IPS-11a (cell line): ENCODE results near the gene SERPINA1.
"Not testable (repeated sequence)": the region's sequence is repeated elsewhere in the genome, so short reads cannot be mapped to it uniquely, and the experiment has no call there.

Experiments used
- H3K4me3 ChIP-seq: one replicate; pipeline ENCODE4 v1.5.1; 2013; ENCODE audit warnings: low read depth, low read length, control low read depth

SERPINA1 gene

DNA sequence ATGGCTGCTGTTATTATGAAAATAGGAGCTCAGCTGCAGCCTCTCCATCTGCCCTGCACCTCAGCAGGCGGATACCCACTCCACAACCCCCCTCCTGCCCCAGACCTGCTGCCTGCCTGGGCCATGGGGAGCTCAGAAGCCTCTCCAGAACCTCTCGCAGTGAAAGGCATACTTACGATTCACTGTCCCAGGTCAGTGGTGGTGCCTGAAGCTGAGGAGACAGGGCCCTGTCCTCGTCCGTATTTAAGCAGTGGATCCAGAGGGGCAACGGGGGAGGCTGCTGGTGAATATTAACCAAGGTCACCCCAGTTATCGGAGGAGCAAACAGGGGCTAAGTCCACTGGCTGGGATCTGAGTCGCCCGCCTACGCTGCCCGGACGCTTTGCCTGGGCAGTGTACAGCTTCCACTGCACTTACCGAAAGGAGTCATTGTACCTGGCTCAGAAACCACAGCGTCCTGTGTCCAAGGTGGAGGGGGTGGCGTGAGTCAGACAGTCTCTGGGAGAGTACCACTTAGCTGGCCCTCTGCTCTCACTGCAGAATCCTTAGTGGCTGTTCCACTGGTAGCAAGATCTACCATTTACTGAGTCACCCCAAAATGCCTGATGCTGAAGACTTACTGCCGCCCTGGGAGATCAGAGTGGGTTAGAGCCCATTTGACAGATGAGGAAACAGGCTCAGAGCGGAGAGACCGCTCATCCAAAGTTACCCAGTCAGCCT is at the start of gene SERPINA1:
Gene SERPINA1, minus strand, starts transcription at position 219 of the 720 bp plus-strand sequence. CDS start 5,365 bp downstream, outside the sequence.
- H3K4me3 ChIP-seq: no peak within 1 kb of the TSS

GRCh38 chr14:94428610-94429009 is 40.2 kb upstream of the SERPINA1 start:
- H3K4me3 ChIP-seq: no peak overlapping the region

DNA sequence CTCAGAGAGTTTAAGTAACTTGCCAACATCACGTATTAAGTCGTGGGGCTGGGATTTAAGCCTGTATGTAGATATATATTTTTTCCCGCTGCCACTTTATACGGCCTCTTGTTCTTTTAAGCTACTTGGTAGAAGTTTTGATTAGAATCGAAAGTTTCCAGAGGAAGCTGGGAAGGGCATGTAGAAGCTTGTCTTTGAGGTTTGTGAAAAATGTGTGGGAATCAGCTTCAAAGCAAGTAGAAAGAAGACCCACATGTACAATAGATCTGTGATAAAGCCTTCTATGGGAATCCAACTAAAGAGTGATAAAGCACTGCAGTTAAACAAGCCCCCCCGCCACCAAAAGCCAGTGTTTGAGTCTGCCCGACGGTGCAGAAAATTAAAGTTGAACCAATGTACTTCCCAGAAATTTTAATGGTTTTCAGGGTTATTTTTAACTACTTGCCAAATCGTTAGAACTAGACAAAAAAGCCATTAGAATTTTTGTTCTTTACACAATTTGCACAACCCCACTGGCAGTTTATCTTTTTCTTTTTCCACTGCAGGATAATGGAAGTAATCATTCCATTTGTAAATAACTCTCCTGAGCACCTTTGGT is 38.7 kb upstream of the SERPINA1 start:
- no peak overlapping the region for H3K4me3 ChIP-seq

GRCh38 chr14:94426526-94426925 is 38.1 kb upstream of the SERPINA1 start:
- no peak overlapping the region for H3K4me3 ChIP-seq

GRCh38 chr14:94424371-94424770 is 36.0 kb upstream of the SERPINA1 start:
- no peak overlapping the region for H3K4me3 ChIP-seq

DNA sequence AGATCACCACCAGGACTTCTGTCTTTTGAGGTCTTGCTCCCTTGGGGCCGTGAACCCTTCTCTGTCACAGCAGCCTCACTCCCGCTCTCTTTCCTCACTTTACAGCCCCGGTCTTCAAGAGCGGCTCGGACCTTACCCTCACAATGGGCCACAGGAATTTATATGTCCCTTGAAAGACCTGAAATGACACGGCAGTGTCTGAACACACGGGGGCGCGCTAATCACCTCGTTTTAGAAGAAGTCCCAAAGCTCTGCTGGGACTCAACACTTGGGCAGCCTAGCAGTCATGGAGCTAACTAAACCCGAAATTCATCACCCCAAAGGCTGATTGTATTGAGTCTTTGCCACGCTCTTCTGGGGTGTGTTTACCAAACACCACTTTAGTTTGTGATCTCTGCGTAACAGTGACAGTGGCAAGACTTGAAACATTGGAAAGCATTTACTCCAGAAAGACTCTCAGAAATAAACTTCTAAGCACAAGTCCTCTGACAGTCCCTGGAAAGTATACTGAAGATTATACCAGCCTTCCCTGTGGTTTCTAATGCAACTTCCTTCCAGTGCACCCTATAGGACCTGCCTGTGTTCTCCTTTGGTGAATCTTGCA is 35.2 kb upstream of the SERPINA1 start:
- H3K4me3 ChIP-seq: no peak overlapping the region

DNA sequence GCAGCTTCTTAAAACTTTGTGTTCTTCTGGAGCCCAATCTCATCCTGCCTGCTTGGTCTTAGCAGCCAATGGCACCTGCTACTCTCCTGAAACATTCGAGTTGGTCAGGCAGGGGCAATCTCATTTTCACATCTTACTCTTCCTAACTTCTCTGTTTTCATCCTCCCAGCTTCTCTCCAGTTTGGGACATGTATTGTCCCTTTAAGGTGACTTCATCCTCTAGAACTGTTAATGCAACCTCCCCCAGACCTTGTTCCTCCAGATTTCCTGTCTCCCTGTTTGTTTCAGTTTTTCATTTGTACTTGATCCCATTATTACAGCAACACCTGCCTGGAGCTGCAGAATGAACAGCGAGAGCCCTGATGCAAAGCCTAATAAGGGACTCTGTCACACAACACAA is 32.9 kb upstream of the SERPINA1 start:
- no peak overlapping the region for H3K4me3 ChIP-seq

DNA sequence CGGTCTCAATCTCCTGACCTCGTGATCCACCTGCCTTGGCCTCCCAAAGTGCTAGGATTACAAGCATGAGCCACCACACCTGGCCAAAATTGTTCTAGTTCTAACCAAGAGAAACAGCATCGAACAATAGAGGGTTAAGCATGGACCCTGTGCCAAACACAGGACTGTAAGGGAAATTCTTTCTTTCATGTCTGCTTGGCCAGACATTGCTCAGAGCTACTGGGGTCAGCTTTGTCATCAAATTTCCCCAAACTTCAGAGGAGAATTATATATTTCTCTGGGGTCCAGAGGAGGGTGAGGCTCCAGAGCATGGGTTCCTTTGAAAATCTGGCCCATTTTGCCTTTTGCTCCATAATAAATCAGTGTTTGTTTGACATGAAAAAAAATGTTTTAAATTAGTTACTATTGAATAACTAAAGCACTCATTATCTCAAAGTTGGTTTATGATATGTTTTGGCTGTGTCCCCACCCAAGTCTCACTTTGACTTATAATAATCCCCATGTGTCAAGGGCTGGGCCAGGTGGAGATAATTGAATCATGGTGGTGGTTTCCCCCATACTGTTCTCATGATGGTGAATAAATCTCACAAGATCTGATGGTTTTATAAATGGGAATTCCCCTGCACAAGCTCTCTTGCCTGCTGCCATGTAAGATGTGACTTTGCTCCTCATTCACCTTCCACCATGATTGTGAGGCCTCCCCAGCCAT is 29.2 kb upstream of the SERPINA1 start:
- not testable (repeated sequence) for H3K4me3 ChIP-seq

- H3K4me3 ChIP-seq: no peak overlapping the region
Measured at GRCh38 chr14:94412671-94413638, 24.6 kb upstream of the SERPINA1 start.

DNA sequence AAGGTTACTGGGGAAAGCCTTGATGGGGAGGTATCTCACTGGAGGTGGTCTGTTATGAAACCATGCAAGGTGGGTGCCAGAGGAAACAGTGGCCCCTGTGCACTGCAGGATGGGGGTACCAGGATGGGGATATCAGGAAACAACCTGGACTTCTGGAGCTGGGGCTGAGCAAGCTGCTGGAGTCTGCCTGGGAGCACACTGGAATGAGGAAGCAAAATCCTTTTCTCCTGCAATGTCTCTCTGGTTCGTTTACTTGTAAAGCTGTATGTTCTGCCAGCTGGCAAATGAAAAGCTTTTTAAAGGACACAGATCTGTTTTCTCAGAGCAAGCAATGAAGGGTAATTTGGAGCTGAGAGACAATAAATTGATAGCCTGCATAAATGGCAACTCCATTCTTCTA is 23.2 kb upstream of the SERPINA1 start:
- H3K4me3 ChIP-seq: no peak overlapping the region

- not testable (repeated sequence) for H3K4me3 ChIP-seq
Measured at GRCh38 chr14:94409430-94409829, 21.0 kb upstream of the SERPINA1 start.

GRCh38 chr14:94408546-94409095 is 20.2 kb upstream of the SERPINA1 start:
- H3K4me3 ChIP-seq: no peak overlapping the region

GRCh38 chr14:94407906-94408305 is 19.5 kb upstream of the SERPINA1 start:
- H3K4me3 ChIP-seq: no peak overlapping the region

GRCh38 chr14:94406910-94407309 is 18.5 kb upstream of the SERPINA1 start:
- no peak overlapping the region for H3K4me3 ChIP-seq

DNA sequence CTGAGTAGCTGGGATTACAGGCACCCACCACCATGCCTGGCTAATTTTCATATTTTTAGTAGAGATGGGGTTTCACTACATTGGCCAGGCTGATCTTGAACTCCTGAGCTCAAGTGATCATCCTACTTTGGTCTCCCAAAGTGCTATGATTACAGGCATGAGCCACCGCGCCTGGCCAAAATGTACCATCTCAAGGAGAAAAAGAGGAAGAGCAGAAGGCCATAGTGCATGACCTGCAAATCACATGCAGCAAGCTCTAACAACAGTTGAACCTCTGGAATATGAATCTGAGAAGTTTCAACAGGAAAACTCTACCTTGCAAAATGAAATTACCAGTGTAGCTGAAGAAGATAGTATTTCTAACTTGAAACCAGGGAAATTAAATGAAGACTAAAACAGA is 17.1 kb upstream of the SERPINA1 start:
- H3K4me3 ChIP-seq: no peak overlapping the region

- H3K4me3 ChIP-seq: no peak overlapping the region
Measured at GRCh38 chr14:94404561-94404960, 16.2 kb upstream of the SERPINA1 start.

DNA sequence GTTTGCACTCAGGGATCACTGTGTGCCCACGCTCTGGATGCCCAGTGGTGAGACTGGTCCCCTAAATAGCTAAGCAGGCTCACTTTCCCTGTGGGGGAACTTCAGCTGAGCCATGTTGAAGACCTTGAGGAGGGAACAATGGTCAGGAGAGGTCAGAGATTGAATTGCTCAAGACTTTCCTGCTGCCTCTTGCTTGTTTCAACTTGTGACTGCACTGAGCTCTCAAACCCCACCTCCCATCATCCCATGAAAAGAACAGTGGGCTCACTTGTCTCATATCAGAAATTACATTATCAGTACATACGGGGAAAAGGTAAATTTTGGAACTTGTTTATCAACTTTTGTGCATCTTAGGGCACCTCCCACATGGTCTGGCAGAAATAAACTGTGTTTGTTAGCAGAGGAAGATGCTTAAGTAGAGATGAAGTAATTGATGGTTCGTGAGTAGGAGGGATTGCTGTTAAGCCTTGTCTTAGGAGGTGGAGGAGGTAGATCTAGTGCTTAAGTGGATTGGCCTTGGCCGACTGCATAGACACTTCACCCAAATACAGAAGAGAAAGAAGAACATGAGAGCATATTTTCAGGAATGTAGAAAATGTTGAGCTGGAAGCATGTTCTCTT is 15.0 kb upstream of the SERPINA1 start:
- H3K4me3 ChIP-seq: no peak overlapping the region

DNA sequence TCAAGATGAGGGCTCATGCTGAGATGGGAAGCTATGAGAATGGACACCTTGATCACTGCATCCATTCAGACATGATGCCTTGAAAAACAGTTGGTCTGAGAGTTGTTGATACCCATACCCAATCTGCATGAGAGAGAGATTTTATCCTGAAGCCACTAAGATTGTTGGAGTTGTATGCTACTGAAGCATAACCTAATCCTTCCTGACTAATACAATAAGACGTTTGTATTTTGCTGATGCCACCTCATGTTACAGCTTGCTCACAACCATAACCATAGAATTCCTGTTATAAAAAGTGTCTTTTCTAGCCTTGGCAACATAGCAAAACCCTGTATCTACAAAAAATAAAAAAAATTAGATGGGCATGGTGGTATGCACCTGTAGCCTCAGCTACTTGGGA is 12.7 kb upstream of the SERPINA1 start:
- no peak overlapping the region for H3K4me3 ChIP-seq

GRCh38 chr14:94400422-94400841 is 12.0 kb upstream of the SERPINA1 start:
- no peak overlapping the region for H3K4me3 ChIP-seq

- no peak overlapping the region for H3K4me3 ChIP-seq
Measured at GRCh38 chr14:94398536-94398935, 10.1 kb upstream of the SERPINA1 start.
